T-cell (primary cell): Measurements from ENCODE around the gene LPIN3. TPM values are rescaled to one million over a fixed set of nuclear protein-coding genes. Genes with fewer than 3 reads are reported as not detected.

Experiments
- ATAC-seq, 4 experiments: fragments of 200-7000 bp in 3 of 4; fragments of 150-1000 bp in 1 of 4; cut with Tn5 transposase; replicated peaks in 1 of 4; 1 replicate in 3 of 4; 2 replicates in 1 of 4; pipeline ENCODE4 v1.10.0; 2021; ENCODE audit warnings: moderate library complexity in 3 of 4, mild to moderate bottlenecking in 2 of 4, moderate number of reproducible peaks in 1 of 4
- CTCF ChIA-PET, 2 donors: fragments of 300-600 bp; sonication (Branson Sonifier 250); formaldehyde crosslinking; loops; one replicate each; lab custom pipeline; 2022; ENCODE audit warnings: antibody characterized with exemption in 2 of 2; lab: Charles Lee
- POLR2A ChIA-PET, 2 donors: fragments of 300-600 bp; sonication (Branson Sonifier 250); formaldehyde crosslinking; loops; one replicate each; lab custom pipeline; 2022; ENCODE audit warnings: antibody characterized with exemption in 2 of 2; lab: Charles Lee
- DNase-seq, 35 experiments: peaks; one replicate each; pipeline versions ENCODE4 v3.0.0 to v3.0.0-alpha.2; 2013 to 2023
- H3K27ac ChIP-seq: one replicate; pipeline ENCODE4 v1.5.1; 2013; ENCODE audit warnings: low read length
- H3K27me3 ChIP-seq, 2 experiments: replicated peaks in 1 of 2; 1 replicate in 1 of 2; 2 replicates in 1 of 2; pipeline versions ENCODE4 v1.6.1 to v1.7.0; 2013; ENCODE audit warnings: low read length in 1 of 2, mixed read lengths in 1 of 2; ENCODE audit not compliant: control insufficient read depth in 2 of 2, insufficient read depth in 2 of 2; ENCODE audit errors: extremely low read depth in 1 of 2
- H3K36me3 ChIP-seq, 2 donors: 1 replicate in 1 of 2; 2 replicates in 1 of 2; pipeline versions ENCODE4 v1.6.1 to v1.7.0; 2013; ENCODE audit warnings: low read length in 1 of 2; ENCODE audit not compliant: control insufficient read depth in 2 of 2, insufficient read depth in 1 of 2; ENCODE audit errors: extremely low read depth in 1 of 2
- H3K4me1 ChIP-seq, 2 experiments: 1 replicate in 1 of 2; 2 replicates in 1 of 2; pipeline versions ENCODE4 v1.6.1 to v1.7.0; 2013; ENCODE audit warnings: low read length in 2 of 2, mixed read lengths in 1 of 2; ENCODE audit not compliant: insufficient read depth in 2 of 2, control insufficient read depth in 1 of 2; ENCODE audit errors: extremely low read depth in 1 of 2
- H3K4me3 ChIP-seq, 2 donors: 1 replicate in 1 of 2; 2 replicates in 1 of 2; pipeline versions ENCODE4 v1.5.1 to v1.7.0; 2013; ENCODE audit warnings: mild to moderate bottlenecking in 2 of 2, low read length in 1 of 2, moderate library complexity in 1 of 2; ENCODE audit not compliant: control insufficient read depth in 1 of 2; ENCODE audit errors: extremely low read depth in 1 of 2
- H3K9me3 ChIP-seq: 2 replicates; pipeline ENCODE4 v1.7.0; 2013
- H3K27ac Mint-ChIP-seq, 2 donors: one replicate each; pipeline ENCODE4 v1.8.0; 2020 to 2021; ENCODE audit warnings: mild to moderate bottlenecking in 2 of 2, mixed read lengths in 2 of 2
- H3K27me3 Mint-ChIP-seq, 2 donors: one replicate each; pipeline ENCODE4 v1.8.0; 2021 to 2022; ENCODE audit warnings: mixed read lengths in 2 of 2
- H3K36me3 Mint-ChIP-seq: one replicate; pipeline ENCODE4 v1.8.0; 2021; ENCODE audit warnings: mixed read lengths
- H3K4me1 Mint-ChIP-seq, 3 donors: one replicate each; pipeline ENCODE4 v1.8.0; 2020 to 2022; ENCODE audit warnings: mixed read lengths in 3 of 3, mild to moderate bottlenecking in 1 of 3
- H3K4me3 Mint-ChIP-seq, 3 donors: one replicate each; pipeline ENCODE4 v1.8.0; 2020 to 2022; ENCODE audit warnings: mild to moderate bottlenecking in 3 of 3, mixed read lengths in 3 of 3, moderate library complexity in 3 of 3
- H3K9me3 Mint-ChIP-seq, 3 donors: one replicate each; pipeline ENCODE4 v1.8.0; 2020 to 2022; ENCODE audit warnings: mixed read lengths in 3 of 3
- WGBS: methylation state at CpG from one replicate; pipeline ENCODE4 v1.1.5; 2013; ENCODE audit warnings: missing lambda C conversion rate; ENCODE audit not compliant: insufficient coverage; 5-methylcytosine and 5-hydroxymethylcytosine counted together
- total RNA-seq, 35 experiments: library from RNA in 6 of 35; stranded (reverse) in 6 of 35; fragments of 120-200 nt in 1 of 35; gene quantifications; one replicate each; pipeline versions ENCODE4 v1.2.1 to v1.2.4 and lab custom pipeline; 2013 to 2026

LPIN3 gene
- total RNA-seq, 5 donors from 2014 or later (not counting 1 experiment from before 2014, with no cell fraction given): 0.16 to 0.80 (median 0.46) TPM

- WGBS: 73% methylated on average over 4 of the region's 7 CpGs
- H3K4me1 ChIP-seq: no peaks in the 10 kb centered on the region
- H3K27me3 ChIP-seq: peaks cover 4 to 25% of the 10 kb centered on the region in 2 experiments
- no peak overlapping the region for H3K27ac ChIP-seq
- Mint-ChIP-seq H3K27me3 (peaks cover 16 to 25% of the 10 kb centered on the region in 2 donors), H3K36me3 (no peaks in the 10 kb centered on the region), H3K9me3 (no peaks in the 10 kb centered on the region), H3K4me1 (peaks cover 0 to 13% (median 3%) of the 10 kb centered on the region in 3 donors), H3K27ac (no peak overlapping the region), H3K4me3 (no peak overlapping the region)
- no peaks in the 10 kb centered on the region for H3K9me3 ChIP-seq
- ChIA-PET POLR2A (no interaction called here), CTCF (no interaction called here)
- DNase-seq: no peak
- H3K36me3 ChIP-seq: no peaks in the 10 kb centered on the region
- H3K4me3 ChIP-seq: no peak overlapping the region
- no peak for ATAC-seq
Measured at GRCh38 chr20:41382791-41383305, 42.2 kb downstream of the LPIN3 start.

GRCh38 chr20:41386502-41387427 is 46.1 kb downstream of the LPIN3 start:
- Histone ChIP-seq H3K4me3 (no peak overlapping the region), H3K4me1 (no peaks in the 10 kb centered on the region), H3K27me3 (peaks cover 0 to 17% of the 10 kb centered on the region in 2 experiments), H3K9me3 (no peaks in the 10 kb centered on the region), H3K36me3 (no peaks in the 10 kb centered on the region), H3K27ac (no peak overlapping the region)
- ATAC-seq (no peak), DNase-seq (no peak)
- no peak overlapping the region for H3K27ac Mint-ChIP-seq
- peaks cover 4 to 5% of the 10 kb centered on the region in 2 donors for H3K27me3 Mint-ChIP-seq
- no peaks in the 10 kb centered on the region for H3K36me3 Mint-ChIP-seq
- POLR2A ChIA-PET: no interaction called here
- H3K4me3 Mint-ChIP-seq: no peak overlapping the region
- H3K4me1 Mint-ChIP-seq: no peaks in the 10 kb centered on the region
- 81% methylated on average over 9 of the region's 14 CpGs for WGBS
- CTCF ChIA-PET: interaction anchor here in 1 of 2 donors (0.6 kb wide), 1 partner anchor 21 kb away, joined by 7 read pairs; no protein-coding TSS in a partner anchor
- no peaks in the 10 kb centered on the region for H3K9me3 Mint-ChIP-seq

GRCh38 chr20:41387444-41387851 is 46.8 kb downstream of the LPIN3 start:
- no peaks in the 10 kb centered on the region for H3K36me3 Mint-ChIP-seq
- Histone ChIP-seq H3K36me3 (no peaks in the 10 kb centered on the region), H3K4me1 (no peaks in the 10 kb centered on the region), H3K4me3 (no peak overlapping the region), H3K9me3 (no peaks in the 10 kb centered on the region), H3K27me3 (peaks cover 0 to 17% of the 10 kb centered on the region in 2 experiments), H3K27ac (no peak overlapping the region)
- no peaks in the 10 kb centered on the region for H3K4me1 Mint-ChIP-seq
- H3K27ac Mint-ChIP-seq: no peak overlapping the region
- CTCF ChIA-PET: no interaction called here
- DNase-seq (no peak), ATAC-seq (no peak)
- WGBS: 78% methylated on average over 6 of the region's 9 CpGs
- peaks cover 3 to 4% of the 10 kb centered on the region in 2 donors for H3K27me3 Mint-ChIP-seq
- H3K9me3 Mint-ChIP-seq: no peaks in the 10 kb centered on the region
- H3K4me3 Mint-ChIP-seq: no peak overlapping the region
- POLR2A ChIA-PET: no interaction called here

GRCh38 chr20:41390889-41391288 is 50.3 kb downstream of the LPIN3 start:
- WGBS: no CpG with 5 or more reads among the region's 3 CpGs

GRCh38 chr20:41391587-41392001 is 51.0 kb downstream of the LPIN3 start:
- POLR2A ChIA-PET: no interaction called here
- DNase-seq: no peak
- H3K4me3 Mint-ChIP-seq: no peak overlapping the region

More at GRCh38 chr20:41390889-41391288, 50.3 kb downstream of the LPIN3 start:
- POLR2A ChIA-PET: no interaction called here
- no peak overlapping the region for H3K27ac ChIP-seq
- H3K4me1 ChIP-seq: no peaks in the 10 kb centered on the region
- no peaks in the 10 kb centered on the region for H3K36me3 ChIP-seq
- ATAC-seq: no peak
- Mint-ChIP-seq H3K27ac (no peak overlapping the region), H3K36me3 (no peaks in the 10 kb centered on the region), H3K27me3 (no peaks in the 10 kb centered on the region), H3K4me3 (no peak overlapping the region), H3K9me3 (no peaks in the 10 kb centered on the region), H3K4me1 (no peaks in the 10 kb centered on the region)
- H3K9me3 ChIP-seq: no peaks in the 10 kb centered on the region
- H3K4me3 ChIP-seq: no peak overlapping the region
- H3K27me3 ChIP-seq: peaks cover 0 to 13% of the 10 kb centered on the region in 2 experiments
- CTCF ChIA-PET: no interaction called here
- no peak for DNase-seq

GRCh38 chr20:41392295-41392694 is 51.7 kb downstream of the LPIN3 start:
- no peaks in the 10 kb centered on the region for H3K36me3 ChIP-seq
- ATAC-seq (no peak), DNase-seq (no peak)
- no peak overlapping the region for H3K27ac Mint-ChIP-seq
- H3K4me1 Mint-ChIP-seq: no peaks in the 10 kb centered on the region
- no peaks in the 10 kb centered on the region for H3K4me1 ChIP-seq
- no peak overlapping the region for H3K4me3 ChIP-seq
- no peak overlapping the region for H3K27ac ChIP-seq
- WGBS: no CpG with 5 or more reads among the region's 1 CpG
- H3K27me3 Mint-ChIP-seq: no peaks in the 10 kb centered on the region
- H3K27me3 ChIP-seq: peaks cover 0 to 7% of the 10 kb centered on the region in 2 experiments
- CTCF ChIA-PET: interaction anchor here in 1 of 2 donors (0.5 kb wide), 1 partner anchor 82 kb away, joined by 3 read pairs; no protein-coding TSS in a partner anchor
- H3K4me3 Mint-ChIP-seq: no peak overlapping the region
- H3K9me3 ChIP-seq: no peaks in the 10 kb centered on the region
- no peaks in the 10 kb centered on the region for H3K9me3 Mint-ChIP-seq
- POLR2A ChIA-PET: no interaction called here
- no peaks in the 10 kb centered on the region for H3K36me3 Mint-ChIP-seq

More at GRCh38 chr20:41391587-41392001, 51.0 kb downstream of the LPIN3 start:
- no peak overlapping the region for H3K27ac ChIP-seq
- Mint-ChIP-seq H3K27ac (no peak overlapping the region), H3K4me1 (no peaks in the 10 kb centered on the region), H3K27me3 (no peaks in the 10 kb centered on the region), H3K36me3 (no peaks in the 10 kb centered on the region), H3K9me3 (no peaks in the 10 kb centered on the region)
- no peak for ATAC-seq
- H3K36me3 ChIP-seq: no peaks in the 10 kb centered on the region
- no peaks in the 10 kb centered on the region for H3K9me3 ChIP-seq
- no peak overlapping the region for H3K4me3 ChIP-seq
- WGBS: 91% methylated on average over 10 of the region's 10 CpGs
- peaks cover 0 to 11% of the 10 kb centered on the region in 2 experiments for H3K27me3 ChIP-seq
- CTCF ChIA-PET: no interaction called here
- no peaks in the 10 kb centered on the region for H3K4me1 ChIP-seq
